ENCODE measurements around the gene HLA-DQA2.

- no peak for TF ChIP-seq CTCF (conservative IDR thresholded peaks at IDR 0.05)
- no peak for TF ChIP-seq ZFX (IDR thresholded peaks at IDR 0.05)
These were observed 37.8 kb upstream of the HLA-DQA2 start for GRCh38 chr6:32703347-32703746.

Measured in C4-2B (cell line).